ENCODE measurements around the gene DLG2.

Gene DLG2

GRCh38 chr11:84922836-84923235 is 704.3 kb downstream of the DLG2 start:
- Histone ChIP-seq H3K4me3 (ENCODE audit: low read depth, low read length) (peak overlapping the region; percentile 53), H3K9me3 (ENCODE audit: severe bottlenecking) (no peaks in the 10 kb centered on the region), H3K27me3 (ENCODE audit: insufficient read depth, low read depth, severe bottlenecking) (no peaks in the 10 kb centered on the region), H3K27ac (no peak overlapping the region), H3K36me3 (no peaks in the 10 kb centered on the region)
- no peak for TF ChIP-seq CTCF (IDR thresholded peaks at IDR 0.05; ENCODE audit: low read depth, low read length)
- peak; percentile 30 for DNase-seq

GRCh38 chr11:84922212-84922805 is 704.8 kb downstream of the DLG2 start:
- no peak overlapping the region for H3K27ac ChIP-seq
- no peak for TF ChIP-seq CTCF (IDR thresholded peaks at IDR 0.05; ENCODE audit: low read depth, low read length)
- DNase-seq: no peak
- peak overlapping the region; percentile 53 for H3K4me3 ChIP-seq (ENCODE audit: low read depth, low read length)
- H3K36me3 ChIP-seq: no peaks in the 10 kb centered on the region
- H3K9me3 ChIP-seq (ENCODE audit: severe bottlenecking): no peaks in the 10 kb centered on the region
- H3K27me3 ChIP-seq (ENCODE audit: insufficient read depth, low read depth, severe bottlenecking): no peaks in the 10 kb centered on the region

GRCh38 chr11:84914511-84914910 is 712.6 kb downstream of the DLG2 start:
- no peak for TF ChIP-seq CTCF (IDR thresholded peaks at IDR 0.05; ENCODE audit: low read depth, low read length)
- Histone ChIP-seq H3K4me3 (ENCODE audit: low read depth, low read length) (no peak overlapping the region), H3K36me3 (no peaks in the 10 kb centered on the region), H3K9me3 (ENCODE audit: severe bottlenecking) (no peaks in the 10 kb centered on the region), H3K27ac (no peak overlapping the region), H3K27me3 (ENCODE audit: insufficient read depth, low read depth, severe bottlenecking) (no peaks in the 10 kb centered on the region)
- no peak for DNase-seq

- H3K4me3 ChIP-seq (ENCODE audit: low read depth, low read length): no peak overlapping the region
- no peaks in the 10 kb centered on the region for H3K9me3 ChIP-seq (ENCODE audit: severe bottlenecking)
- DNase-seq: no peak
- H3K27me3 ChIP-seq (ENCODE audit: insufficient read depth, low read depth, severe bottlenecking): no peaks in the 10 kb centered on the region
- TF ChIP-seq CTCF (IDR thresholded peaks at IDR 0.05; ENCODE audit: low read depth, low read length): no peak
- H3K27ac ChIP-seq: no peak overlapping the region
- H3K36me3 ChIP-seq: no peaks in the 10 kb centered on the region
Measured at GRCh38 chr11:84909740-84910139, 717.4 kb downstream of the DLG2 start.

GRCh38 chr11:84906995-84907394 is 720.1 kb downstream of the DLG2 start:
- Histone ChIP-seq H3K4me3 (ENCODE audit: low read depth, low read length) (no peak overlapping the region), H3K36me3 (no peaks in the 10 kb centered on the region), H3K27ac (no peak overlapping the region), H3K27me3 (ENCODE audit: insufficient read depth, low read depth, severe bottlenecking) (no peaks in the 10 kb centered on the region), H3K9me3 (ENCODE audit: severe bottlenecking) (no peaks in the 10 kb centered on the region)
- no peak for TF ChIP-seq CTCF (IDR thresholded peaks at IDR 0.05; ENCODE audit: low read depth, low read length)
- no peak for DNase-seq

- Histone ChIP-seq H3K27me3 (ENCODE audit: insufficient read depth, low read depth, severe bottlenecking) (no peaks in the 10 kb centered on the region), H3K4me3 (ENCODE audit: low read depth, low read length) (no peak overlapping the region), H3K27ac (no peak overlapping the region), H3K36me3 (no peaks in the 10 kb centered on the region), H3K9me3 (ENCODE audit: severe bottlenecking) (no peaks in the 10 kb centered on the region)
- TF ChIP-seq CTCF (IDR thresholded peaks at IDR 0.05; ENCODE audit: low read depth, low read length): no peak
- no peak for DNase-seq
Measured at GRCh38 chr11:84905411-84905810, 721.7 kb downstream of the DLG2 start.

Measured in WERI-Rb-1 (cell line).